ENCODE data around the gene MYH6. TPM values are rescaled to one million over a fixed set of nuclear protein-coding genes. Genes with fewer than 3 reads are reported as not detected.
"Not testable (repeated sequence)": the region's sequence is repeated elsewhere in the genome, so short reads cannot be mapped to it uniquely, and the experiment has no call there.

Gene MYH6
- total and polyA plus RNA-seq, 2 donors (not counting 3 experiments of a cell fraction or from before 2014, with no cell fraction given), result not detected

DNA sequence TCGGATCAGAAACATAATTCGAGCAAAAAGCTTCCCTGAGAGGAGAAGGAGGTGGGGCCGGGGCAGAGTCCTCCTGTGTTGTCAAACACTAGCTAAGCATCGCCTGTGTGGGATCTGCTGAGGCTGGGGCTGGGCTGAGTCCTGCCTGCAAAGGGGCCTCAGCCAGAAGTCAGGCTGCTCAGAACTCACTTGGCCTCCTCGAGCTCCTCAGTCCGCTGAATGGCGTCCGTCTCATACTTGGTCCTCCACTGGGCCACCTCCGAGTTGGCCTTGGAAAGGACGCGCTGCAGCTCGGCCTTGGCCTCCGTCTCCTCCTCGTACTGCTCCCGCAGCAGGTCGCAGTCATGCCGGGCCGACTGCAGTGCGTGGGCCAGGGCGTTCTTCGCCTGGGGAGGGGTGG is 9.9 kb upstream of the MYH6 start:
- POLR2A ChIA-PET, result no interaction called here
- DNase-seq (ENCODE audit: low read depth, low spot score) (no peak), FAIRE-seq (no peak)
- Histone ChIP-seq H4K20me1 (replicated peaks; ENCODE audit: control insufficient read depth, extremely low read depth, insufficient read depth, low read length) (no peaks in the 10 kb centered on the region), H3K79me2 (ENCODE audit: control insufficient read depth, insufficient read depth, low read length) (no peaks in the 10 kb centered on the region), H3K4me1 (ENCODE audit: control insufficient read depth, extremely low read depth, insufficient read depth, low read length) (no peaks in the 10 kb centered on the region), H3K27ac (ENCODE audit: insufficient read depth, low read depth, low read length) (no peak overlapping the region), H2AFZ (ENCODE audit: low read depth, low read length) (no peak overlapping the region), H3K27me3 (ENCODE audit: control insufficient read depth in 2 of 2, insufficient read depth in 2 of 2, low read length in 2 of 2) (no peaks in the 10 kb centered on the region), H3K4me3 (replicated peaks in 1 of 3; ENCODE audit: insufficient read depth in 1 of 3, low read depth in 1 of 3, low read length in 3 of 3) (no peak overlapping the region), H3K9me1 (replicated peaks; ENCODE audit: control insufficient read depth, extremely low read depth, insufficient read depth, low read length) (no peaks in the 10 kb centered on the region), H3K4me2 (ENCODE audit: insufficient read depth, low read length) (no peak overlapping the region), H3K9ac (replicated peaks; ENCODE audit: extremely low read depth, insufficient read depth, low read length) (no peak overlapping the region), H3K9me3 (replicated peaks; ENCODE audit: control insufficient read depth, insufficient read depth, low read length) (no peaks in the 10 kb centered on the region), H3K36me3 (ENCODE audit: control insufficient read depth in 2 of 2, extremely low read depth in 1 of 2, insufficient read depth in 2 of 2, low read length in 2 of 2) (no peaks in the 10 kb centered on the region)
- CTCF ChIA-PET, result no interaction called here
- TF ChIP-seq, protein P1, sequence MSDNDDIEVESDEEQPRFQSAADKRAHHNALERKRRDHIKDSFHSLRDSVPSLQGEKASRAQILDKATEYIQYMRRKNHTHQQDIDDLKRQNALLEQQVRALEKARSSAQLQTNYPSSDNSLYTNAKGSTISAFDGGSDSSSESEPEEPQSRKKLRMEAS (IDR thresholded peaks at IDR 0.05; ENCODE audit: insufficient read depth, insufficient read length), result no peak
- TF ChIP-seq MYC (IDR thresholded peaks at IDR 0.05; ENCODE audit: low read depth, low read length) (no peak), JUN (IDR thresholded peaks at IDR 0.05; ENCODE audit: borderline replicate concordance, insufficient read depth, insufficient read length, low read depth) (no peak), EZH2 (IDR thresholded peaks at IDR 0.05; ENCODE audit: borderline replicate concordance, low read depth, low read length, severe bottlenecking) (no peak), GATA2 (IDR thresholded peaks at IDR 0.05; ENCODE audit: insufficient read depth, insufficient read length, low read depth, low read length) (no peak), POLR2A (IDR thresholded peaks at IDR 0.05; ENCODE audit: low read depth, low read length) (no peak), FOS (IDR thresholded peaks at IDR 0.05; ENCODE audit: borderline replicate concordance, insufficient read depth, low read length) (no peak), POLR2AphosphoS5 (IDR thresholded peaks at IDR 0.05; ENCODE audit: insufficient read depth, low read depth, low read length) (no peak)
- TF ChIP-seq, protein P2, sequence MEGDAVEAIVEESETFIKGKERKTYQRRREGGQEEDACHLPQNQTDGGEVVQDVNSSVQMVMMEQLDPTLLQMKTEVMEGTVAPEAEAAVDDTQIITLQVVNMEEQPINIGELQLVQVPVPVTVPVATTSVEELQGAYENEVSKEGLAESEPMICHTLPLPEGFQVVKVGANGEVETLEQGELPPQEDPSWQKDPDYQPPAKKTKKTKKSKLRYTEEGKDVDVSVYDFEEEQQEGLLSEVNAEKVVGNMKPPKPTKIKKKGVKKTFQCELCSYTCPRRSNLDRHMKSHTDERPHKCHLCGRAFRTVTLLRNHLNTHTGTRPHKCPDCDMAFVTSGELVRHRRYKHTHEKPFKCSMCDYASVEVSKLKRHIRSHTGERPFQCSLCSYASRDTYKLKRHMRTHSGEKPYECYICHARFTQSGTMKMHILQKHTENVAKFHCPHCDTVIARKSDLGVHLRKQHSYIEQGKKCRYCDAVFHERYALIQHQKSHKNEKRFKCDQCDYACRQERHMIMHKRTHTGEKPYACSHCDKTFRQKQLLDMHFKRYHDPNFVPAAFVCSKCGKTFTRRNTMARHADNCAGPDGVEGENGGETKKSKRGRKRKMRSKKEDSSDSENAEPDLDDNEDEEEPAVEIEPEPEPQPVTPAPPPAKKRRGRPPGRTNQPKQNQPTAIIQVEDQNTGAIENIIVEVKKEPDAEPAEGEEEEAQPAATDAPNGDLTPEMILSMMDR (IDR thresholded peaks at IDR 0.05; ENCODE audit: extremely low read depth in 1 of 2, insufficient read depth in 1 of 2, low read depth in 1 of 2, low read length in 2 of 2), result no peak
- intact Hi-C loops (cut with micrococcal nuclease), result no loop called here
- no TSS peak for BruUV-seq (replicated peaks)
- dilution Hi-C loops (cut with MboI; ENCODE audit: extremely low pct_ligation_motif_present, low sequenced_read_pairs), result no loop called here

GRCh38 chr14:23417269-23417668 is 9.2 kb upstream of the MYH6 start:
- H3K4me2 ChIP-seq (ENCODE audit: insufficient read depth, low read length); H3K27me3 ChIP-seq (ENCODE audit: control insufficient read depth in 2 of 2, insufficient read depth in 2 of 2, low read length in 2 of 2); H3K9ac ChIP-seq (replicated peaks; ENCODE audit: extremely low read depth, insufficient read depth, low read length); H3K4me1 ChIP-seq (ENCODE audit: control insufficient read depth, extremely low read depth, insufficient read depth, low read length); H3K36me3 ChIP-seq (ENCODE audit: control insufficient read depth in 2 of 2, extremely low read depth in 1 of 2, insufficient read depth in 2 of 2, low read length in 2 of 2); H3K9me1 ChIP-seq (replicated peaks; ENCODE audit: control insufficient read depth, extremely low read depth, insufficient read depth, low read length); intact Hi-C loops (cut with micrococcal nuclease); H4K20me1 ChIP-seq (replicated peaks; ENCODE audit: control insufficient read depth, extremely low read depth, insufficient read depth, low read length); POLR2A ChIA-PET; H2AFZ ChIP-seq (ENCODE audit: low read depth, low read length); BruUV-seq (replicated peaks); H3K27ac ChIP-seq (ENCODE audit: insufficient read depth, low read depth, low read length); H3K9me3 ChIP-seq (replicated peaks; ENCODE audit: control insufficient read depth, insufficient read depth, low read length); FAIRE-seq; DNase-seq (ENCODE audit: low read depth, low spot score); H3K4me3 ChIP-seq (replicated peaks in 1 of 3; ENCODE audit: insufficient read depth in 1 of 3, low read depth in 1 of 3, low read length in 3 of 3); CTCF ChIA-PET; H3K79me2 ChIP-seq (ENCODE audit: control insufficient read depth, insufficient read depth, low read length); dilution Hi-C loops (cut with MboI; ENCODE audit: extremely low pct_ligation_motif_present, low sequenced_read_pairs): not testable (repeated sequence)

Data from endothelial cell of umbilical vein (primary cell).